H1 (cell line): Measurements from ENCODE around the gene STIM1. TPM values are rescaled to one million over a fixed set of nuclear protein-coding genes. Genes with fewer than 3 reads are reported as not detected.

Experiments used
- CTCF ChIA-PET: fragments of 300-600 bp; sonication (Branson Sonifier 250); formaldehyde crosslinking; loops from one replicate; lab custom pipeline; 2021; ENCODE audit not compliant: partially characterized antibody; lab: Charles Lee
- POLR2A ChIA-PET: fragments of 300-600 bp; sonication (Branson Sonifier 250); formaldehyde crosslinking; loops from one replicate; lab custom pipeline; 2021; ENCODE audit warnings: inconsistent platforms; ENCODE audit not compliant: partially characterized antibody; lab: Charles Lee
- DNase-seq, 2 experiments: peaks; one replicate each; pipeline versions ENCODE4 v3.0.0 to v3.0.0-alpha.2; 2010 to 2022; ENCODE audit warnings: low spot score in 2 of 2, low read depth in 1 of 2, mixed read lengths in 1 of 2
- FAIRE-seq: peaks from 2 replicates; lab custom pipeline; 2011; peaks lifted over from hg19 to GRCh38; lab: Jason Lieb, UNC
- H2AFZ ChIP-seq: 2 replicates; pipeline ENCODE4 v1.8.1; 2012; ENCODE audit warnings: low read length, inconsistent platforms
- H2AK5ac ChIP-seq: 2 replicates; pipeline ENCODE4 v1.6.1; 2013; ENCODE audit warnings: low read depth, low read length
- H2BK120ac ChIP-seq: replicated peaks from 2 replicates; pipeline ENCODE3; 2013; ENCODE audit warnings: low read depth, low read length, inconsistent platforms
- H2BK12ac ChIP-seq: 2 replicates; pipeline ENCODE4 v1.6.1; 2013; ENCODE audit warnings: low read depth, low read length
- H2BK15ac ChIP-seq: 2 replicates; pipeline ENCODE4 v1.6.1; 2013; ENCODE audit warnings: low read length
- H2BK20ac ChIP-seq: 2 replicates; pipeline ENCODE4 v1.6.1; 2013; ENCODE audit warnings: low read length
- H2BK5ac ChIP-seq: 2 replicates; pipeline ENCODE4 v1.6.1; 2013; ENCODE audit warnings: low read depth, low read length
- H3K14ac ChIP-seq: 2 replicates; pipeline ENCODE4 v1.6.1; 2013; ENCODE audit warnings: inconsistent platforms; ENCODE audit not compliant: insufficient read length
- H3K18ac ChIP-seq: 2 replicates; pipeline ENCODE4 v1.6.1; 2013; ENCODE audit warnings: low read length; ENCODE audit errors: extremely low read depth
- H3K23ac ChIP-seq: 2 replicates; pipeline ENCODE4 v1.6.1; 2013; ENCODE audit warnings: inconsistent platforms; ENCODE audit not compliant: insufficient read length
- H3K23me2 ChIP-seq: 2 replicates; pipeline ENCODE4 v1.6.1; 2013; ENCODE audit warnings: low read depth, low read length
- H3K27ac ChIP-seq: 2 replicates; pipeline ENCODE4 v1.6.1; 2011; ENCODE audit warnings: low read depth, low read length, inconsistent platforms
- H3K27me3 ChIP-seq, 4 experiments: replicated peaks in 1 of 4; 1 replicate in 1 of 4; 2 replicates in 3 of 4; pipeline versions ENCODE4 v1.6.1 to v1.8.1; 2011 to 2013; ENCODE audit warnings: low read length in 3 of 4, mild to moderate bottlenecking in 3 of 4, inconsistent platforms in 2 of 4, mixed read lengths in 2 of 4, moderate library complexity in 1 of 4; ENCODE audit not compliant: control insufficient read depth in 3 of 4, insufficient read depth in 3 of 4; ENCODE audit errors: extremely low read depth in 1 of 4
- H3K36me3 ChIP-seq, 4 experiments: 2 replicates each; pipeline versions ENCODE4 v1.6.1 to v1.8.1; 2011 to 2013; ENCODE audit warnings: mild to moderate bottlenecking in 4 of 4, low read length in 3 of 4, moderate library complexity in 2 of 4, control low read depth in 1 of 4, inconsistent platforms in 1 of 4; ENCODE audit not compliant: insufficient read depth in 4 of 4, control insufficient read depth in 2 of 4
- H3K4ac ChIP-seq: replicated peaks from 2 replicates; pipeline ENCODE3; 2013; ENCODE audit warnings: low read length, low read depth, mixed read lengths, inconsistent platforms; ENCODE audit not compliant: insufficient read length
- H3K4me1 ChIP-seq, 4 experiments: replicated peaks in 1 of 4; 1 replicate in 1 of 4; 2 replicates in 3 of 4; pipeline versions ENCODE4 v1.6.1 to v1.8.1; 2011 to 2013; ENCODE audit warnings: low read length in 3 of 4, inconsistent platforms in 2 of 4, mixed read lengths in 1 of 4; ENCODE audit not compliant: insufficient read depth in 4 of 4, control insufficient read depth in 3 of 4
- H3K4me2 ChIP-seq, 2 experiments: 2 replicates each; pipeline versions ENCODE4 v1.6.1 to v1.8.1; 2011 to 2013; ENCODE audit warnings: low read depth in 2 of 2, low read length in 2 of 2, control low read depth in 1 of 2, inconsistent platforms in 1 of 2, mild to moderate bottlenecking in 1 of 2; ENCODE audit not compliant: insufficient read depth in 1 of 2
- H3K4me3 ChIP-seq, 4 experiments: fragments of 200-600, 300-600 bp in 1 of 4; sonication (generic), shearing (Covaris generic), sonication (Bioruptor Twin) in 1 of 4; 2 replicates each; pipeline versions ENCODE4 v1.5.1 to v1.8.1; 2011 to 2016; ENCODE audit warnings: low read length in 4 of 4, low read depth in 3 of 4, control low read depth in 2 of 4, inconsistent platforms in 2 of 4, mild to moderate bottlenecking in 2 of 4, mixed read lengths in 1 of 4, moderate library complexity in 1 of 4; ENCODE audit not compliant: insufficient read depth in 2 of 4; ENCODE audit errors: extremely low read depth in 1 of 4
- H3K56ac ChIP-seq: replicated peaks from 2 replicates; pipeline ENCODE3; 2013; ENCODE audit warnings: low read depth, mild to moderate bottlenecking, mixed read lengths, low read length, inconsistent platforms; ENCODE audit not compliant: insufficient read length
- H3K79me1 ChIP-seq: 2 replicates; pipeline ENCODE4 v1.6.1; 2013; ENCODE audit warnings: low read depth, low read length, control low read depth
- H3K79me2 ChIP-seq, 2 experiments: 2 replicates each; pipeline versions ENCODE4 v1.6.1 to v1.8.1; 2012 to 2013; ENCODE audit warnings: low read length in 2 of 2, mild to moderate bottlenecking in 2 of 2, inconsistent platforms in 1 of 2; ENCODE audit not compliant: insufficient read depth in 2 of 2, control insufficient read depth in 1 of 2
- H3K9ac ChIP-seq, 4 experiments: replicated peaks in 1 of 4; 1 replicate in 1 of 4; 2 replicates in 3 of 4; pipeline versions ENCODE4 v1.6.1 to v1.8.1; 2011 to 2013; ENCODE audit warnings: low read depth in 3 of 4, low read length in 3 of 4, control low read depth in 2 of 4, mild to moderate bottlenecking in 2 of 4, moderate library complexity in 2 of 4, inconsistent platforms in 1 of 4; ENCODE audit errors: extremely low read depth in 1 of 4
- H3K9me3 ChIP-seq, 2 experiments: 2 replicates each; pipeline versions ENCODE4 v1.6.1 to v1.8.1; 2012 to 2013; ENCODE audit warnings: mild to moderate bottlenecking in 2 of 2, moderate library complexity in 2 of 2, control low read depth in 1 of 2, inconsistent platforms in 1 of 2, low read depth in 1 of 2, low read length in 1 of 2, mixed read lengths in 1 of 2; ENCODE audit not compliant: insufficient read depth in 2 of 2
- H4K20me1 ChIP-seq, 2 experiments: replicated peaks in 1 of 2; 2 replicates each; pipeline versions ENCODE3 to v1.8.1; 2011 to 2013; ENCODE audit warnings: inconsistent platforms in 2 of 2, low read length in 2 of 2, mild to moderate bottlenecking in 1 of 2; ENCODE audit not compliant: insufficient read depth in 2 of 2, control insufficient read depth in 1 of 2
- H4K5ac ChIP-seq: 2 replicates; pipeline ENCODE4 v1.6.1; 2013; ENCODE audit warnings: low read length, low read depth, mixed read lengths, inconsistent platforms; ENCODE audit not compliant: insufficient read length
- H4K8ac ChIP-seq: 2 replicates; pipeline ENCODE4 v1.8.0; 2013; ENCODE audit warnings: mild to moderate bottlenecking, moderate library complexity, low read length, inconsistent platforms; ENCODE audit not compliant: insufficient read depth; ENCODE audit errors: extremely low read depth
- H4K91ac ChIP-seq: replicated peaks from 2 replicates; pipeline ENCODE3; 2013; ENCODE audit warnings: low read length, mixed read lengths, inconsistent platforms; ENCODE audit not compliant: insufficient read length
- CTBP2 ChIP-seq: IDR thresholded peaks from 2 replicates; pipeline ENCODE4 v1.7.0; 2011; ENCODE audit warnings: borderline replicate concordance, mild to moderate bottlenecking, moderate library complexity, mixed read lengths, low read length; ENCODE audit not compliant: insufficient read depth, insufficient read length
- EGR1 ChIP-seq: IDR thresholded peaks from 2 replicates; pipeline ENCODE4 v1.6.1; 2011; ENCODE audit warnings: low read depth, low read length, borderline replicate concordance
- GABPA ChIP-seq: IDR thresholded peaks from 2 replicates; pipeline ENCODE4 v1.6.1; 2011; ENCODE audit warnings: mild to moderate bottlenecking, low read length, moderate library complexity, borderline replicate concordance; ENCODE audit not compliant: insufficient read depth
- MAFK ChIP-seq: IDR thresholded peaks from 2 replicates; pipeline ENCODE4 v1.6.1; 2012; ENCODE audit warnings: low read depth, mild to moderate bottlenecking, improper control_type of control experiment, low read length
- NANOG ChIP-seq: IDR thresholded peaks from 2 replicates; pipeline ENCODE4 v1.6.1; 2011; ENCODE audit warnings: low read length, low read depth, mild to moderate bottlenecking, inconsistent platforms; ENCODE audit not compliant: insufficient read depth, poor library complexity, severe bottlenecking
- NRF1 ChIP-seq: IDR thresholded peaks from 2 replicates; pipeline ENCODE4 v1.6.1; 2011; ENCODE audit warnings: mild to moderate bottlenecking, low read depth, low read length, improper control_type of control experiment
- SIX5 ChIP-seq: IDR thresholded peaks from 2 replicates; pipeline ENCODE4 v1.6.1; 2011; ENCODE audit warnings: mild to moderate bottlenecking, low read depth, low read length
- WGBS, 2 experiments: shearing (Covaris generic) in 1 of 2; methylation state at CpG; one replicate each; pipeline versions ENCODE4 v1.1.6 to v1.1.7; 2013 to 2015; ENCODE audit warnings: low lambda C conversion rate in 2 of 2, mixed read lengths in 2 of 2, inconsistent platforms in 1 of 2, low coverage in 1 of 2, missing lambda C conversion rate in 1 of 2; ENCODE audit not compliant: insufficient replicate concordance in 2 of 2, insufficient coverage in 1 of 2, insufficient read length in 1 of 2; ENCODE audit errors: extremely low coverage in 1 of 2, missing lambda C conversion rate in 1 of 2; 5-methylcytosine and 5-hydroxymethylcytosine counted together
- polyA plus RNA-seq, 7 experiments: library from polyadenylated mRNA; depleted of rRNA in 3 of 7; stranded (reverse) in 5 of 7; unstranded in 2 of 7; fragments of >200 nt in 5 of 7; fragments of 200-250 nt in 2 of 7; gene quantifications; 1 replicate in 5 of 7; 2 replicates in 1 of 7; 4 replicates in 1 of 7; pipeline versions ENCODE4 v1.2.1 to v1.2.3, GENCODE V29; 2011 to 2013; ENCODE audit warnings: missing spikeins in 2 of 7, mixed read lengths in 2 of 7
- total RNA-seq: library from RNA; stranded (reverse); fragmentation: NEBNext Ultra II Directional; extraction: Animal tissue kit (Norgen Biotek cat#: 25700); gene quantifications from 2 replicates; pipeline ENCODE4 v1.2.1, GENCODE V29; 2021
- TF ChIP-seq, protein P1 (sequence below), 3 experiments: IDR thresholded peaks; 1 replicate in 2 of 3; 2 replicates in 1 of 3; pipeline versions ENCODE4 v1.5.1 to v1.6.1; 2011; ENCODE audit warnings: low read length in 3 of 3, mild to moderate bottlenecking in 3 of 3, inconsistent platforms in 2 of 3, low read depth in 1 of 3, moderate library complexity in 1 of 3; ENCODE audit not compliant: insufficient read depth in 1 of 3; ENCODE audit errors: control extremely low read depth in 1 of 3
- TF ChIP-seq, protein P2 (sequence below): IDR thresholded peaks from 2 replicates; pipeline ENCODE4 v1.6.1; 2011; ENCODE audit warnings: low read depth, mild to moderate bottlenecking, low read length; ENCODE audit not compliant: insufficient read depth

The STIM1 gene
- total and polyA plus RNA-seq, 2 of the 8 experiments (the other 6 are each of a cell fraction or from before 2014, with no cell fraction given), result 11.1 to 12.2 TPM

DNA sequence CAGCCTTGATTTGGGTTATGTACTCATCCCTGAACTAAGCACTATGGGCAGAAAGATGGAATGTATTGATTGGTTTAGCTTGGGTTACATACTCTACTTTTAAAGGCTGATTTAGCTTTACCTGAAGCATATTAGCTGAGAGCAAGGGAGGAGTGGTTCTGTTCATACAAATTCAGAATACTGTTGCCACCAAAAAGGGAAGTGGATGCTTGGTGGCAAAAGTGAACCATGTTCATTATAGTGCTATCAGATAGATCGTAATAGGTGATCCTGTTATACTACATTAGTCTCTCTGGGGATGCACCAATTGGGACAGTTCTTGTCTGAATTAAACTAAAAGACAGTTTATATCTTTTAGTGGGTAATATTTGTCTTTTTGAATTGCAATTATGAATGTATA lies 194.7 kb downstream of the STIM1 start:
- CTCF ChIA-PET, result interaction anchor here (0.7 to 0.9 kb wide), 2 partner anchors 29 to 200 kb away, joined by 3 read pairs; no protein-coding TSS in a partner anchor
- H3K4me1 ChIP-seq, result no peaks in the 10 kb centered on the region
- TF ChIP-seq SIX5 (no peak), NRF1 (no peak), MAFK (no peak), EGR1 (no peak), CTBP2 (no peak), GABPA (no peak), NANOG (no peak)
- TF ChIP-seq, protein P1, sequence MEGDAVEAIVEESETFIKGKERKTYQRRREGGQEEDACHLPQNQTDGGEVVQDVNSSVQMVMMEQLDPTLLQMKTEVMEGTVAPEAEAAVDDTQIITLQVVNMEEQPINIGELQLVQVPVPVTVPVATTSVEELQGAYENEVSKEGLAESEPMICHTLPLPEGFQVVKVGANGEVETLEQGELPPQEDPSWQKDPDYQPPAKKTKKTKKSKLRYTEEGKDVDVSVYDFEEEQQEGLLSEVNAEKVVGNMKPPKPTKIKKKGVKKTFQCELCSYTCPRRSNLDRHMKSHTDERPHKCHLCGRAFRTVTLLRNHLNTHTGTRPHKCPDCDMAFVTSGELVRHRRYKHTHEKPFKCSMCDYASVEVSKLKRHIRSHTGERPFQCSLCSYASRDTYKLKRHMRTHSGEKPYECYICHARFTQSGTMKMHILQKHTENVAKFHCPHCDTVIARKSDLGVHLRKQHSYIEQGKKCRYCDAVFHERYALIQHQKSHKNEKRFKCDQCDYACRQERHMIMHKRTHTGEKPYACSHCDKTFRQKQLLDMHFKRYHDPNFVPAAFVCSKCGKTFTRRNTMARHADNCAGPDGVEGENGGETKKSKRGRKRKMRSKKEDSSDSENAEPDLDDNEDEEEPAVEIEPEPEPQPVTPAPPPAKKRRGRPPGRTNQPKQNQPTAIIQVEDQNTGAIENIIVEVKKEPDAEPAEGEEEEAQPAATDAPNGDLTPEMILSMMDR (IDR thresholded peaks at IDR 0.05; ENCODE audit: control extremely low read depth in 1 of 3, insufficient read depth in 1 of 3, low read depth in 1 of 3, low read length in 3 of 3), result no peak
- TF ChIP-seq, protein P2, sequence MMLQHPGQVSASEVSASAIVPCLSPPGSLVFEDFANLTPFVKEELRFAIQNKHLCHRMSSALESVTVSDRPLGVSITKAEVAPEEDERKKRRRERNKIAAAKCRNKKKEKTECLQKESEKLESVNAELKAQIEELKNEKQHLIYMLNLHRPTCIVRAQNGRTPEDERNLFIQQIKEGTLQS, result no peak

More for the DNA sequence above, 194.7 kb downstream of the STIM1 start:
- no peaks in the 10 kb centered on the region for H3K36me3 ChIP-seq
- H3K9me3 ChIP-seq, result no peaks in the 10 kb centered on the region
- DNase-seq (no peak), FAIRE-seq (no peak)
- H3K9ac ChIP-seq, result no peak overlapping the region
- H4K5ac ChIP-seq, result no peak overlapping the region
- no peak overlapping the region for H4K8ac ChIP-seq
- H3K4ac ChIP-seq, result no peak overlapping the region
- H3K79me1 ChIP-seq, result no peaks in the 10 kb centered on the region
- no peak overlapping the region for H4K91ac ChIP-seq
- H2BK5ac ChIP-seq, result no peak overlapping the region
- H3K18ac ChIP-seq, result no peak overlapping the region
- H2BK15ac ChIP-seq, result no peak overlapping the region
- H3K4me3 ChIP-seq, result no peak overlapping the region
- H2BK12ac ChIP-seq, result no peak overlapping the region
- no peaks in the 10 kb centered on the region; the same call in 1 of the 2 replicates for H3K23me2 ChIP-seq
- H3K79me2 ChIP-seq, result no peaks in the 10 kb centered on the region
- H2AK5ac ChIP-seq, result no peak overlapping the region
- no peaks in the 10 kb centered on the region for H3K27me3 ChIP-seq
- H2BK20ac ChIP-seq, result no peak overlapping the region
- no peak overlapping the region for H3K14ac ChIP-seq
- H3K23ac ChIP-seq, result no peak overlapping the region
- H3K4me2 ChIP-seq, result no peak overlapping the region
- no peak overlapping the region for H2BK120ac ChIP-seq
- POLR2A ChIA-PET, result no interaction called here
- H2AFZ ChIP-seq, result no peak overlapping the region
- no peaks in the 10 kb centered on the region for H4K20me1 ChIP-seq
- H3K27ac ChIP-seq, result no peak overlapping the region
- no peak overlapping the region for H3K56ac ChIP-seq
- 94% methylated on average over 1 of the region's 1 CpG; no CpG with 5 or more reads in 1 of the 2 experiments for WGBS, 2 experiments
